Stimulated activated CD8-positive, alpha-beta memory T cell treated with anti-CD3 and anti-CD28 coated beads, Interleukin-4, amount 100 ng/mL, for 48 hours (primary cell): ENCODE results near the gene CA10.

ENCODE experiments used
- DNase-seq: peaks from one replicate; pipeline ENCODE4 v3.0.0-alpha.2; 2020

Gene CA10

DNA sequence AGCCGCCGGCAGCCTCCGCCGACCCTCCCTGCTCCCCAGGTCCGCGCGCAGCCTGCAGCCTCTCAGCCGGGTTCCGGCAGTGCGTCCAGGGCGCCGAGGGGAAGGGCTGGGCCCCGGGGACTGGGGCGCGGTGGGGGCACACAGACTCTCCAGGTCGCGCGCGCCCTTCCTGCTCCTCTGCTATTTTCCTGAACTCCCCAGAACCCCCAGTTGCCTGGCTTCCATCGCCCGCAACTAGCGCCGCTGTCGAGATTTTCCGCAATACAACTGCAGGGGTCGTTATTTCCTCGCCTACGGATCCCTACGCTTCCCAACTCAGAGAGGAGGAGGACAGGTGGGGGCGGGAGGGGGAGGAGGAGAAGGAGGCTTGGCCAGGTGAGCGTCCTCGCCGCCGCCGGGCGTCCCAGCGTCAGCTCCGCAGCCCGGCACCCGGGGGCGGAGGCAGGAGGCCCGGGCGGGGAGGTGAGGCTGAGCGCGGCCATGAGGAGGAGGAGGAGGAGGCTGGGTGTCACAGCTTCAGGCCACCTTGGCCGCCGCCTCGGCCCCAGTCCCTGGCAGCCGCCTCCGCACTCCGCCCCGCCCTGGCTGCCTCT, at the start of gene CA10:
Gene CA10 (minus strand): TSS at position 265 of the 593 bp plus-strand sequence.
- DNase-seq: no peak

DNA sequence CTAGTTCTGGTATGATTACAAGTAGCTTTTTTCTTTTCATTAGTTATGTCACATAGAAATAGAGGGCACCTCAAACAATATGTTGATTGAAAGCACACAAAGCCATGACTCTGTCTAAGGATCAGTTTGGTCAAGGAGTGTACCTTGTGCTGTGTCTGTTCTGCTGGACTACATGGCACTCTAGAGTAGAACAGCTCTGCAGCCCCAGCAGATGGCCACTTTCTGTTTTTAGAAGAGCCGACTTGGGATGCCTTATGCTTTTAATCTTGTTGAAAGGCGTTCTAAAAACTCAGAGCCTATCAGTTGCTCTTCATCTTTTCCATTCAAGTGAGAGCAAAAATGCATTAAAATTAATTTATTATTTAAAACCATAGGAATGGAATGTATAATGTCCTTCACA, 49.3 kb upstream of the CA10 start:
- no peak for DNase-seq

DNA sequence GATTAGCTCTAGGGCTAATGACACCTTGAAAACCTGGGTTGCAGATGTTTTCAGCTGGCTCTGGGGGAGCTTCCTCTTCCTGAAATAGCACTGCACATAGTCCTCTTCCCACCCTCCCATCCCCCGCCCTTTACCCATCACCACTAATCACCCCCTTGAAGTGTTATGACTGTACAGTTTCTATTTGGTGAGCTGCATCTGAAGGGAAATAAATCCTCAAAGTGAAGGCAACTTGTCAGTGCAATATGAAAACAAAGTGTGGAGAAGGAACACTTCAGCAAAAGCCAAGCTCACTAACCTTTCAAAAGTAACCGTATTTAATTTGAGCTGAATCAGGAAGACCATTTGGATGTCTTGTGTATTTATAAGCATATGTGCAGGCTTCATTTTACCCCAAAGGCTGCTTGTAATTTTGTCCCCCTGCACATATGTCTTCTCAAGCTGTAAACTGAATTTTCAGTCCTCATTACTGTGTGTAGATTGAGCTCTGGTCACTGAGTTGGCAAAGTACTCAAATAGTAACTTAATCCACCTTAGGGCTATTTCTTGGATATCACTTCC, 44.1 kb upstream of the CA10 start:
- no peak for DNase-seq

DNA sequence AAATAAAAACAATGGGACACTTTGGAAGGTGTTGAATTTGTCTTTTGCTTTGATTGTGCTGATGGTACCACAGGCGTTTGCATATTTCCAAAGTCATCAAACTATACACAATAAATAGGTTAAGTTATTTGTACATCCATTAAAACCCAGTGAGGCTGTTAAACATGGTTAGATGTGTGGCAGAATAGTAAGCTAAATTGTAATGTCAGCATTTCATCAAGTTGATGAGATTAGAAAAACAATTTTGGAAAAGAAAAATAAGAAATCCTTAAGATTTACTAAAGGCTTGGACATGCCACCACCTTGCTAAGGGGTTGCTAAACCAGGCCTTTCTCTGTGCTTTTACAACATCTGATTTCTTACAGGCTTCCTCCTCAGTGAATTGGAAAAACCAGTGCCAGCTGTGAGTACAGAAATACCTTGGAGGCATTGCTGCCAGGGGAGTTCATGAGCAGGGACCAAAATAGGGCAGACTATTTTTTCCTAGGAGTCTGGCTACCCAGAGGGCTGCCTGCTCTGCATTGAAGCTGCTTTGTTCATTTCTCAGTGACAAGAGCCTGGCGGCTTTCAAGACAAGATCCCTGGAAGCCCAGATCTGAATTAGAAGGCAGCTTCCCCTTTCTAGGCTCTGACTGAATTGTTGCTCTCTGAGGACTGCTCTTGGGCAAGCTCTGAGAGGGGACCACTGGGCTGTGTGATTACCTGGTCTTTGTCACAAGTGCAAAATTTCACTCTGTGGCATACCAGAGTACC, 43.4 kb upstream of the CA10 start:
- DNase-seq: no peak

DNA sequence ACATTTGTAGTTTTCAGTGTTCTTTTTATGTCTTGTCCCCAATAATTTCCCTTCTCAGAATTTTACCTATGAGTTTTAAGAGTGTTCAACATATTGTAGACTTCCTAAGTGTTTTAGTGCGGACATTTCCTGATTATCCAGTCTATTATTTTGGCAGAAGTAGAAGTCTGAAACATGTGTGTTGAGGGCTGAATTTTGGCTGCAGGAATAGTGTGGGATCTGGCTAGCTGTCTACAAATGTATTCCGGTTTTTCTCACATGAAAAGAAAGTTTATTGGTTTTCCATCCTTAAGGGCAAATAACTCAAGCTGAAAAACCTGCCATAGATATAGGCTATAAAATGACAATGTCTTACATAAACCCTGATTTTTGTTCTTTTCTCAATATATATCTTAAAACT, 33.0 kb upstream of the CA10 start:
- DNase-seq: no peak

DNA sequence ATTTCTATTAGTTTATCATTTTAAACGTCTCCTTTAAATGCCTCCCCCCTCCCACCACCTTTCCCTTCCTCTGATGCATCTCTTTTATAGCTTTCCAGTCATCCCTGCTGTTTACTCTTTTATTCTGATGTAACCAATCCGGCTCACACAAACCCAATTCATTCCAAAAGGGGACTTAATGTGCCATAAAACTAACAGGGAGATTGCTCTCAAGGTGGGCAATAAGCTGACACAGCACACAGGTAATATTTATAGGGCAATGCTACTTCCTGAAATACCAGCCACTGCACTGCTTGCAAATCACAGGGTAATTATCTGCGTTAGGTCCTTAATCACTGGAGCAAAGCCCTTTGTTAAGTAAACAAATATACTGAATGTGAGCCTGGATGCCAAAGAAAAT, 23.3 kb upstream of the CA10 start:
- no peak for DNase-seq

DNA sequence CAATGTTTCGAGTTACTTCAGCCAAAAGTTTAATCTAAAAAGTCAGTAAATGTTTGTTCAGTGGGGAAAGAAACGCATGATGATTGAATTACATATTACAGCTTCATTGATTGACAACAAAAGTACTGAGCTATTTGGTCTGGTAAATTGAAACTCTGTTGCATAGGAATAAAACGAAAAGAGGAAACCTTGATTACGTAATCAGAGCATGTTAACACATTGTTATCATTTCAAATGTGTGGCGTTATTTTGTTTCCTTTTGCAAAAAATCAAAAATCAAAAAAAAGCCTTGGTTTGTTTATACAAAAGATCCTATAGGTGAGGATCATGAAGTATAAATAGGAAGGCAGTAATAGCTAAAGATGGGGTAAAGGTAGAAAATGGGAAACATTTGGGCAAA, 19.5 kb upstream of the CA10 start:
- no peak for DNase-seq

DNA sequence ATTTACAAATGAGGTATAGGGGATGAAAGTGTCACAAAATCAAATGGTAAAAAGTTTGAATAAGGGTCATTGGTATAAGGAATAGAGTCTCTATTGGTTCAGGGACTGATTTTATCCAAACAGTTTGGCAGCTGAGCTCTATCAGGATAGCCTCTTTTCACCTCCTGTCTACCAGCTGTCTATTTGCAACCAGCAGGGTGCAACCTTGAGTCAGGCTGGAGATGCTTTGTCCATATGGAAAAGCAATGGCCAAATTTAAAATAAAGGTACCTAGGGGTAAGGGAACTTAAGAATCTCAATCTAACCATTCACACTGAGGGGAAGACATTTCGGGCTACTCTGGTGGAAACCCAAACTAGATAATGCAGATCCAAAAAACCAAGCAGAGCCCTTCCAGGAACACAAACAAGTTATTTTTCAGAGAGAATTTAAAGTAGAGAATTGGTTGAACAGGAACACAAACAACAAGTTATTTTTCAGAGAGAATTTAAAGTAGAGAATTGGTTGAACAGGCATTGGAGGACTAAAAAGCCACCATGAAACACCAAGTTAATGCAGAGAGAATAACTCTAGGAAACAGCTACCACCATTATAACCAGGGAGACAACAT, 12.6 kb upstream of the CA10 start:
- DNase-seq: no peak

DNA sequence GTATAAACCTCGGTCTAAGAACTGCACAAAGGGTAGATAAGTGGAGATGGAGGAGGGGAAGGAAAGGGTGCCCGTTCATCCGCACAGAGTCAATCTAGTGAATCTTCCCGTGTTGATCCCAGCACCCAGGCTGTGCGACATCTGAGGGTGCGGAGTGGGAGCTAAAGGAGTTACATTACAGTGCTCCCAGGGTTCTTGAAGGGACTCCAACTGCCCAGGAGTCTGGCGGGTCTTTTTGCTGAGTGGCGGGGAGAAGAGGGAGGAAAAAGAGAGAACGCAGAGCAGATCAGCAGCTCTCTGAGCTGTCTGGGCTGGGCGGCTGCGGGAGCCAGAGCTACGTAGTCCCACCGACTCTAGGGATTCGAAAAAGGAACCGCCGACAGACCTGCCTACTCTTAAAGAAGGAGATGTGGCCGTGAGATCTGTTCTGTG, 1.6 kb upstream of the CA10 start:
- no peak for DNase-seq

DNA sequence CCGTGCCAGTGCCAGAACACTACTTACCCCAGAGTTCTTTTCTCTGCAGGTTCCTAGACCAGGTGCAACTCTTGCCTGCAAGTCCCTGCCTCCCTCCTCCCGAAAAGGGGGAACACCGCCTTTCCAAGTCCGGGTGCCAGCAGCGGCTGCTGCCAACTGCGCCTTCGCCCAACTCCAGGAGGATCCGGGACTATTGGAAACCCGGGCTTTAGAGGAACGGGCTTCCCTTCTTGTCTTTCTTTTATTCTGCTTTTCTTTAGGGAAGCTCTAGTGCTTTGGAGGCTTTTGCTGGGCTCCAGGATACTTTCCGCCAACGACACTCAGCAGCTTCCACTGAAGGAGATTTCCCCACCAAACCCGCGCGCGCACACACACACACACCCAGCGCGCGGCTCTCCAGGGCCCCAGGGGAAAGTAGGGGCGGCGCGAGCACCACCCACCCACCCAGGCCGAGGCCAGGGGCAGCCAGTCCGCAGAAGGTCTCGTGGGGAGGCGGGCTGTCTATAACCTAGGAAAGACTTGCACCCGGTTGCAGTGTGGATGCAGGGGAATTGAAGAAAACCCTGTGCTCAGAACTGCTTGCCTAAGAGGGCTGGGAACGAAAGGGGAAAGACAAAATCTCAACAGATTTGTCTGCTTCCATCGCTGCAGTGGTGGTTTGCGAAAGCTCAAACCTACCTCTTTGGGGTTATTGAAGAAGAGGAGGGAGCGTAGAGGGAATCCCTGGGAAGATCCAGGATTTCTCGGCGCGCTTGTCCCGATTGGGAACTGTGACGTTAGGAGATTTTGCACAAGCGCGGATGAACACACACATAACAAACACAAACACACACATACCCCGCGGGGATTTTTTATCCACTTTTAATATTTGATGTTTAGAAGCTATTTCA, 977 bp upstream of the CA10 start:
- no peak for DNase-seq

DNA sequence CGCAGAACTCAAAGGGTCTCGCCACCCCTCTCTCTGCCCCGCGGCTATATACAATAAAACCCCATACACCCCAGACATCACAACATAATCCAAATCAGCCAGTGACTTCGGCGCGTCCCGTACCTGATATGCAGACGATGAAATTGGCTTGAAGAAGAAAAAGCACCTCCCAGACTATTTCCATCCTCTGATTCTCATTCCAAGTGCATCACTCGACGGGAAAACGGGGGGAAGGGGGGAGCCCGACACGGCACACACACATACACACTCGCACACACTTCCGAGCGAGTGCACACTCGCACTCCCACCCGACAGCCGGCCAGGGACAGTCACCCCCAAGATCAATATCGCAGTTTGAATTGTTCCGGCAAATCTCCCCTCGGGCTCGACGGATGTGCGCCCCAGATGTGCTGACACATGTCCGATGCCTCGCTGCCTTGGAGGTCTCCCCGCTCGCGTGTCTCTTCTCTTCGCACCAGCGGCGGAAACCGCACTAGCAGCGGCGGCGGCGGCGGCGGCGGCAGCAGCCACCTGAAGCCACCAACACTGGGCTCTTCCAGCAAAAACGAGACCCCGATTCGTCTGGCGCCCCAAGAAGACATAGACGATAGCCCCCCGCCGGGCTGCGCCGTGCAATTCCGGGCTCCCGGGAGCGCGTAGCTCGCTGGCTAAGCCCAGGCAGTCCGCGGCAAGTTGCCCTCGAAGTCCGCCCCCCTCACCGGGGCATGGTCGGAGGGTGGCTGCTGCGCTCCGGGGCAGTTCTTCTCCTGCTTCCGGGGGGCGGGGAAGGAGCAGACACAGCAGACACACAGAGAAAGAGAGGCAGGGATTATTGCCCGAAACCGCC, 688 bp downstream of the CA10 start:
- DNase-seq: no peak

DNA sequence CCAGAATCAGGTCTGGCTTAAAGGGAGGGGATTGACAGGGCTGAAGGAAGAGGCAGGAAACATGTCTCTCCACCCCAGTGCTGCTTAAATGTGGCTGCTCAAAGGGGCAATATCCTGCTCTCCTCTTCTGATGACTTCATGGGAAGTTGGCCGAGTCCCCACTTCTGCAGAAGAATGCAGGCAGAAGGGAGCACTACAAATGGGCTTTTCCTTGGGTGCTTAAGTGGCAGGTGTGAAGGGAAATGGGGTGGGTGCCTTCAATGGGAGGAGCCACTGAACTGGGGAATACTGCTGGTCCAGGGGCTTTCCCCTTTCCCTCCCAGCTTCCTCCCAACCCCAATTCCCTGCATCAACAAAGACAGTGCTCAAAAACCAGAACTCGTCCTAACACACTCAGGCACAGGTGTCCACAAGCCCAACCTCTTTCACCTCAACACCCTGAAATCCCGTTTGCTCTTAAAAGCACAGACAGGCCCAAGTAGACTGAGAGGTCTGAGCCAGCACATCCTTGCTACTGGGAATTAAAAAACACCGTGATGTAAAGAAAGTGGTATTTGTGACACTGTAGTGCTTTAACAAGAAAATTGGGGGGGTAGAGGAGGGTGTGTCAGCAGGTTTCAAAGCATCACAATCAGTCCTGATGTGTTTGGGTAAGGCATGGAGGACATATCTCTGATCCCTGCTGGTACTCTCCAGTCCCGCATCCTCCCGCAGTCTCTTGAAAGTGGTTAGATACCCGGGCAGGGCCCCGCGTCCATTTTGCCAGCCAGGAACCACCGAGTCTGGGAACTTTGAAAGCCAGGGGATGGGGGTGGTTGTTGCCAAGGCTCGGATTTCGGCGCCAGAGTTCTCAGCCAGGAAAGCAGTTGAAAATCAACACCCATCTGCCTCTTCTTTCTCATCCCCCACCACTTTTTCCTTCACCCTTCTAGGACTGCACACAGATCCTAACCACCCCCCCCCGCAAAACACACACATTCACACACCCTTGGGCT, 1.6 kb downstream of the CA10 start:
- no peak for DNase-seq

DNA sequence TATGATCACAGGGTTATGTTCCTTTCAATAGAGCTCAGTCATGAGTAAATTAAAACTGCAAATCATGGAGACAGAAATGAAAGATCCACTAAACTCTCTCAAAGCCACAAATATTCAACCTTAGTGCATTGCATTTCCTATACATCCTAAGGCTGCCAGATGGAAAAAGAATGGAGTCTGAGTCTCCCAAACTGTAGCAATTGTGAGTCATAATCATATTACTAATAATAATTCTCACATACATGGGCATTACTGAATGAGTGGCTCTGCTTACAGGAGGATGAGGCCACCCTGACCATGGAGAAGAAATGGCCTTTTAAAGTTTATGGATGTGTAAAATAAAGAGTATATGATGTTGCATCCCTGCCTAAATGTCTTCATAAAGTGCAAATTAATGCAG, 3.2 kb downstream of the CA10 start:
- no peak for DNase-seq

DNA sequence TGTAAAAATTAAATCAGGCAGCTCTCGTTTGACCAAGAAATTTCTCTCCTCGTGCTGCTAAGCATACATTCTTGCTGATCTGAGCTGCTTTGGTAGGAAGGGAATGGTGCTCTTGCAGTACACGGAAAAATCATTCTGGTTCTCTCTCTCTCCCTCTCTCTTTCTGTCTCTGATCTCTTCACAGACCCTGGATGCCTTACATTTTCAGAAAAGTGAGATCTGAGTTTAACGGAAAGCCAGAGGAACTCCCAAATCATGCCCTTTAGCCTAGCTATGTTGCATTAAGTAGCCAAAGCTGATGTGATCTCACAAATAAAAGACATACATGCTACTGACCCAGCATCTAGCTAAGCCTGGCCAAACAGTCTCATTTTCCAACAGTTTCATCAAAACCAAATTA, 4.0 kb downstream of the CA10 start:
- DNase-seq: no peak

DNA sequence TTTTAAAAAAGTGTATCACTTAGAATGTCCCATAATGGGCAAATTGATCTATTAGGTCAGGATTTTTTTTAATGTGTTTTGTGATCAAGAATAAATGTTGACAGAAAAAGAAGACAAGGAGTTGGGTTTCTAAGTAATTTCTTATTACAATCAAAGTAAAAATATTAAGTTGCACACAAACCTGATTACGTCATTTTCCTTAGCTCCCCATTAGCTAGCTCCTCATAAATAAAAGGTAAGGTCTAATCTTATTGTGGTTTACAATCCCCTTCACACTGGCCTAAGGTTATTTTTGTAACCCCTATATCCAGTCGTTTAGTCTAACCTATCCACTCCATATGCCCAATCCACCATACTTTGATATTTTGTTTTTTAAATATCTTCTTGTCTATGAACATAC, 7.6 kb downstream of the CA10 start:
- DNase-seq: no peak

DNA sequence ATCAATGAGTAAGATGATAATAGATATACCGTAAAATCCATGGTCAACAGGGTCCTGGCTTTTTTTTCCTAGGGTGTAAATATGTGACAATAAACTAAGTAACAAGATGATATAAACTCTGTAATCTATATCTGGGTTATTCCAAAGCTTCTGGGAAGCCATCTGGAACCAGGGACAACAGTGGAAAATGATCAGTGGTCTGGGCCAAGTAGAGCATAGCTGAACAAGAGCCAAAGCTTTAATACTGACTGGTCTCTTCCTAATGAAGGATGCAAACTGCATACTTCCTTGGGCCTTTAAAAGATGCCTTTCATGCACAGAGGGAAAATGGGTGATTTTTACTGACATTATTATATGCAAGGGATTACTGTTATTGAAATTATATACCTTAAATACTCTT, 8.9 kb downstream of the CA10 start:
- DNase-seq: no peak

DNA sequence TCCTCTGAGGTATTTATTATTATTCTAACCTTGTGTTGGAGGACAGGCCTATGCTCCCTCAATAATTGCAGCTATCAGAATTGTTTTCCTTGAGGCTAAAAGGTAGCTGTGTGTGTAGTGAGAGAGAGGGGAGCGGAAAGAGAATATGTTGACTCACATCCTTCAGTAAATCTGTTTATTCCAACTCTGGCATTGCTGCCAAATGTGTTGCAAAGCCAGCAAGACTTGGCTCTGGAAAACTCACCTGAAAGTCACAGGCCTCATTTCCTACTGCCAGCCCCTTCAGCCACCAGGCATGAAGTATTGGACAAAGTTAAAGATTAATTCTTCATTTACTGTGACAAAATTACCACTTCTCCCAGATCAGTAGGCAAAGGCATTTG, 9.6 kb downstream of the CA10 start:
- no peak for DNase-seq

DNA sequence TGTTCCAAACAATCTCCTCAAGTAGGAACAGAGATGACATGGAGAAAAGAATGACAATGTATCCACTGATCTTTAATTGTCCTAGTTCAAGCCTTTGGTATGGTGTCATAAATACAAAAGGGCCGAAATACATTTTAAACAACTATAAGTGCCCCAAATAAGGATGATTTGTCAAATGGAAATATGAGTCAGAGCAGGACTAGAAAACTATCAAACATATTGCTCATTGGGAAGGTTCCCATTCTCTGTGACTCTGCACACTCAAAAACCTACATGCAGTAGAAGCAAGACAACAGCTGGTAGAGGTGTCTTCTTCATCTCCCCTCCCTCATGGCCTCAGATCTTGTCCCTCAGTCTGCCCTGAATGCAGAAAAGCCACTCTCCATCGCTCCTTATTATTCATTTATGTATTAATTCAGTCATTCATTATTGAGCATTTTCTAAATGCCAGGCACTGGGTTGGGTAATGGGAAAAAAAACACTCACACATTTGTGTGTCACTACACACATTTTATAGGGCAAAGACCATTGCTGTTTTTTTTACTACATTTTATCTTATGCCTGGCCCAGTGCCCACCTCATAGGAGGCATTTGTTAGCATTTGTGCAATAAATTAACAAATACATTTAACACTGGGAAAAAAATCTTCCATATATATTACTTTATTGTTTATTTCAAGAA, 10.1 kb downstream of the CA10 start:
- no peak for DNase-seq

DNA sequence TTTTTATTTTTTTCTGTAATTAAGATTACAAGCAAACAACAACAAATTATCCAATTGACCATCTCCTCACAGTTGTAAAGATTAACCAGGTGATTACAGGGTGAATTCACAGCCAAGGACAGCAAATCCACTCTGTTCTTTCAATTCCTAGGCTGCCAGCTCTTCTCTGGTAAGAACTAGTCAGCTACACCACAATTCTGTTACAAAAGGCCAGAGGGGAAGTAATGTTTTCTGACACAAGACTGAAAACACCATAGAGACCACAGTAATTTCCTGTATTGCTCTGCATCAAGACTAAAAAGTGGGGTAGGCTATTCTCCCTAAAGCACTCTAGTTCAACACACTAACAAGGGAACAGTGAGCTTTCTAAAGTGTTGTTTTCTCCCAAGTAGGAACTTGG, 10.6 kb downstream of the CA10 start:
- no peak for DNase-seq

DNA sequence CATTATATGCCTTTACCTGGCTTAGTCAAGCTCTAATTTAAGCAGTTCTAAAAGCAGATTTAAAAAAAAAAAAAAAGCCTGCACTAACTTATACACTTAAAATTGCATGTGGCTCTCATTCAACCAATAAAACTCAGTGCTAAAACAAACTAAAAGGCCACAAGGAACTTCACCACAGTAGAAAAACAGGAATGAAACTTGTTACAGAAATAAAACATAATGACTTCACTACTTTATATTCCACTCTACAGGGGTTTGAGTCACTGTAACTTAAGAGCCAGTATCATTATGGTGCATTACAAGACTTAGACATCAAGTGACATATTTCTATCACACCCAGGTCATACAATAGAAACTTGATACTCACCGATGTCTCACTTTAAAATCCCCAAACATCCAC, 11.1 kb downstream of the CA10 start:
- no peak for DNase-seq
